Measurements from ENCODE around the gene ITSN1.

The ITSN1 gene

GRCh38 chr21:33883118-33883517 is 240.8 kb downstream of the ITSN1 start:
- POLR2A ChIA-PET = interaction anchor here (0.5 kb wide), 1 partner anchor 15 kb away, joined by 4 read pairs; no protein-coding TSS in a partner anchor

GRCh38 chr21:33884376-33885171 is 242.3 kb downstream of the ITSN1 start:
- ChIA-PET CTCF (no interaction called here), POLR2A (no interaction called here)
- peak; percentile 31 for DNase-seq (ENCODE audit: low read depth, low spot score)
- H3K4me3 ChIP-seq (ENCODE audit: low read depth, low read length) = no peak overlapping the region
- no peak for TF ChIP-seq CTCF (IDR thresholded peaks at IDR 0.05; ENCODE audit: insufficient read depth, low read length, missing control alignments)

More at GRCh38 chr21:33883118-33883517, 240.8 kb downstream of the ITSN1 start:
- DNase-seq (ENCODE audit: low read depth, low spot score) = no peak
- no peak overlapping the region for H3K4me3 ChIP-seq (ENCODE audit: low read depth, low read length)
- TF ChIP-seq CTCF (IDR thresholded peaks at IDR 0.05; ENCODE audit: insufficient read depth, low read length, missing control alignments) = no peak
- CTCF ChIA-PET = interaction anchor here (1.1 kb wide), 1 partner anchor 34 kb away, joined by 3 read pairs; no protein-coding TSS in a partner anchor

GRCh38 chr21:33885172-33885514 is 242.8 kb downstream of the ITSN1 start:
- DNase-seq (ENCODE audit: low read depth, low spot score) = no peak
- no peak overlapping the region for H3K4me3 ChIP-seq (ENCODE audit: low read depth, low read length)
- CTCF ChIA-PET = no interaction called here
- POLR2A ChIA-PET = no interaction called here
- TF ChIP-seq CTCF (IDR thresholded peaks at IDR 0.05; ENCODE audit: insufficient read depth, low read length, missing control alignments) = no peak

- TF ChIP-seq CTCF (IDR thresholded peaks at IDR 0.05; ENCODE audit: insufficient read depth, low read length, missing control alignments) = no peak
- ChIA-PET CTCF (no interaction called here), POLR2A (no interaction called here)
Observed at GRCh38 chr21:33886321-33886720, 244.0 kb downstream of the ITSN1 start.

GRCh38 chr21:33890187-33890586 is 247.9 kb downstream of the ITSN1 start:
- CTCF ChIA-PET = no interaction called here
- no peak for DNase-seq (ENCODE audit: low read depth, low spot score)
- TF ChIP-seq CTCF (IDR thresholded peaks at IDR 0.05; ENCODE audit: insufficient read depth, low read length, missing control alignments) = no peak
- POLR2A ChIA-PET = no interaction called here
- H3K4me3 ChIP-seq (ENCODE audit: low read depth, low read length) = no peak overlapping the region

More at GRCh38 chr21:33886321-33886720, 244.0 kb downstream of the ITSN1 start:
- DNase-seq (ENCODE audit: low read depth, low spot score) = no peak
- no peak overlapping the region for H3K4me3 ChIP-seq (ENCODE audit: low read depth, low read length)

- TF ChIP-seq CTCF (IDR thresholded peaks at IDR 0.05; ENCODE audit: insufficient read depth, low read length, missing control alignments) = no peak
- no peak overlapping the region for H3K4me3 ChIP-seq (ENCODE audit: low read depth, low read length)
- DNase-seq (ENCODE audit: low read depth, low spot score) = no peak
- POLR2A ChIA-PET = no interaction called here
- CTCF ChIA-PET = interaction anchor here (1.5 to 4.0 kb wide), 2 partner anchors 287 to 455 kb away, joined by 3 to 21 read pairs; no protein-coding TSS in a partner anchor
Observed at GRCh38 chr21:33892853-33893252, 250.6 kb downstream of the ITSN1 start.

Measured in AG04449 (cell line).